Measurements from ENCODE around the gene SELENOO. TPM values are rescaled to one million over a fixed set of nuclear protein-coding genes. Genes with fewer than 3 reads are reported as not detected.

The SELENOO gene
- total RNA-seq, 1 experiment from 2014 or later = 19.0 TPM

DNA sequence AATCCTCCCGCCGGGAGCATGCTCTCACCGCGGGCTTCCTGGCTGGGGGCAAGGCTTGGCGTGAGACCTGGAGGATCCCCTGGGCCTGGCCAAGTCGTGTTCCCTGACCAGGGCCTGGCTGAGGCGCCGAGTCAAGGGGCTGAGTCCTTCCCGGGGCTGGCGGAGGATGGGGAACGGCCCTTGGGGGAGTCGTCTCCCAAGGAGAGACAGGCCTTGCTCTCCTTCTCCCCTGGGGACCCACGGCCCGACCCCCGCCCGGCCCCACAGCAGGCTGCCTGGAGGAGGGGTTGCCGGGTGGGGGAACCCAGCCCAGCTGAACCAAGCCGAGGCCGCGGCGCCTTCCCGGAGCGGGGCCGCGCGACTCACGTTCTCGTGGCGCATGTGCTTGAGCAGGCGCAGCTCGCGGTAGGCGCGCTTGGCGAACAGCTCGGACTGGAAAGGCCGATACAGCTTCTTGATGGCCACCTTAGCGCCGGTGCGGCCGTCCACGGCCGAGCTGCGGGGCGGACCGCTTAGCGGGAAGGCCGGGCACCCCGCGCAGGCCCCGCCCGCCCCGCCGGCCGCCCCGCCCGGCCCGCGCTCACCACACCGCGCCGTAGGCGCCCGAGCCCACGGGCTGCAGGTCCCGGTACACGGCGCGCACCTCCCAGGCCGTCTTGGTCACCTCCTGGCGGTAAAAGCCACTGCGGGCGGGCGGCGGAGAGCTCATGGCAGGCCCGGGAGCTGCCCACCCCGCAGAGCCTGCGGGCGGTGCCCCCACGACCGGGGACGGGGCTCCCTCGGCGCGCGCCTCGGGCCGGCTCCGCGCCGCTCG, 60.2 kb downstream of the SELENOO start:
- H3K4me1 Mint-ChIP-seq = peaks cover 8 to 12% of the 10 kb centered on the region in 2 experiments
- no peak overlapping the region for H4K91ac ChIP-seq (ENCODE audit: insufficient read length, low read depth, low read length)
- no peaks in the 10 kb centered on the region for H3K4me1 ChIP-seq (ENCODE audit: insufficient read depth, low read length)
- no peak overlapping the region for H3K56ac ChIP-seq (ENCODE audit: insufficient read length, low read depth, low read length)
- H3K27me3 Mint-ChIP-seq (ENCODE audit: low read depth) = peaks cover 52% of the 10 kb centered on the region
- no peak overlapping the region for H2BK20ac ChIP-seq (ENCODE audit: low read depth, low read length, poor library complexity, severe bottlenecking)
- H2BK120ac ChIP-seq (ENCODE audit: low read depth, low read length, poor library complexity, severe bottlenecking) = no peak overlapping the region
- no peaks in the 10 kb centered on the region for H3K36me3 Mint-ChIP-seq (ENCODE audit: insufficient read depth in 1 of 3, low read depth in 3 of 3)
- H3K27me3 ChIP-seq (ENCODE audit: insufficient read depth, low read length) = no peaks in the 10 kb centered on the region
- H4K8ac ChIP-seq (replicated peaks; ENCODE audit: insufficient read length, low read depth, low read length) = no peak overlapping the region
- H4K5ac ChIP-seq (ENCODE audit: insufficient read length, low read depth, low read length) = no peak overlapping the region
- H3K9me3 Mint-ChIP-seq = no peaks in the 10 kb centered on the region
- H3K4me2 ChIP-seq (ENCODE audit: insufficient read depth, insufficient read length, low read length) = peak overlapping the region; percentile 59
- TF ChIP-seq, protein P1, sequence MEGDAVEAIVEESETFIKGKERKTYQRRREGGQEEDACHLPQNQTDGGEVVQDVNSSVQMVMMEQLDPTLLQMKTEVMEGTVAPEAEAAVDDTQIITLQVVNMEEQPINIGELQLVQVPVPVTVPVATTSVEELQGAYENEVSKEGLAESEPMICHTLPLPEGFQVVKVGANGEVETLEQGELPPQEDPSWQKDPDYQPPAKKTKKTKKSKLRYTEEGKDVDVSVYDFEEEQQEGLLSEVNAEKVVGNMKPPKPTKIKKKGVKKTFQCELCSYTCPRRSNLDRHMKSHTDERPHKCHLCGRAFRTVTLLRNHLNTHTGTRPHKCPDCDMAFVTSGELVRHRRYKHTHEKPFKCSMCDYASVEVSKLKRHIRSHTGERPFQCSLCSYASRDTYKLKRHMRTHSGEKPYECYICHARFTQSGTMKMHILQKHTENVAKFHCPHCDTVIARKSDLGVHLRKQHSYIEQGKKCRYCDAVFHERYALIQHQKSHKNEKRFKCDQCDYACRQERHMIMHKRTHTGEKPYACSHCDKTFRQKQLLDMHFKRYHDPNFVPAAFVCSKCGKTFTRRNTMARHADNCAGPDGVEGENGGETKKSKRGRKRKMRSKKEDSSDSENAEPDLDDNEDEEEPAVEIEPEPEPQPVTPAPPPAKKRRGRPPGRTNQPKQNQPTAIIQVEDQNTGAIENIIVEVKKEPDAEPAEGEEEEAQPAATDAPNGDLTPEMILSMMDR (conservative IDR thresholded peaks at IDR 0.05) = no peak
- no peaks in the 10 kb centered on the region for H3K9me3 ChIP-seq (ENCODE audit: control insufficient read depth, low read depth, low read length)
- H2BK12ac ChIP-seq (ENCODE audit: insufficient read length, low read depth, low read length) = no peak overlapping the region
- peak overlapping the region; percentile 57 to 68 for H3K4me3 Mint-ChIP-seq
- no peak overlapping the region for H3K9ac ChIP-seq (ENCODE audit: extremely low read depth, insufficient read length, low read length)
- no peak overlapping the region for H3K23ac ChIP-seq (ENCODE audit: insufficient read length, low read depth, low read length)
- no peak overlapping the region for H3T11ph ChIP-seq (ENCODE audit: low read length)
- no peaks in the 10 kb centered on the region for H3K79me1 ChIP-seq (ENCODE audit: insufficient read depth, low read depth, low read length, poor library complexity, severe bottlenecking)
- no peak overlapping the region for H3K18ac ChIP-seq (ENCODE audit: insufficient read length, low read depth, low read length)
- no peak overlapping the region for H2AK5ac ChIP-seq (ENCODE audit: insufficient read length, low read length)
- H2BK15ac ChIP-seq (ENCODE audit: low read depth, low read length) = no peak overlapping the region
- H2AFZ ChIP-seq (ENCODE audit: low read length) = no peak overlapping the region
- H2BK5ac ChIP-seq (ENCODE audit: insufficient read length, low read length) = no peak overlapping the region
- no peak overlapping the region for H3K4ac ChIP-seq (ENCODE audit: low read depth, low read length)
- WGBS (ENCODE audit: extremely low coverage, insufficient read length, low lambda C conversion rate) = no CpG with 5 or more reads among the region's 92 CpGs
- peaks cover 8% of the 10 kb centered on the region for H3K23me2 ChIP-seq (ENCODE audit: insufficient read length, low read depth, low read length, poor library complexity, severe bottlenecking)
- H3K27ac ChIP-seq (ENCODE audit: insufficient read length, low read depth, low read length) = no peak overlapping the region
- DNase-seq = no peak
- no peak overlapping the region for H3K27ac Mint-ChIP-seq
- no peaks in the 10 kb centered on the region for H3K79me2 ChIP-seq (ENCODE audit: insufficient read depth, low read length)
- peak overlapping the region; percentile 64; the same call in 1 of the 2 replicates for H3K14ac ChIP-seq (ENCODE audit: insufficient read depth, low read length)
- H4K20me1 ChIP-seq (ENCODE audit: control insufficient read depth, insufficient read depth, insufficient read length) = no peaks in the 10 kb centered on the region

Measured in H9 (cell line).